Cortex of kidney (tissue), 1 donor: ENCODE measurements around the gene DPY19L2.
"Not testable (repeated sequence)": the region's sequence is repeated elsewhere in the genome, so short reads cannot be mapped to it uniquely, and the experiment has no call there.

Experiments used
- DNase-seq: peaks from one replicate; lab custom pipeline; 2025; lab: John Stamatoyannopoulos, UW

DPY19L2 gene

DNA sequence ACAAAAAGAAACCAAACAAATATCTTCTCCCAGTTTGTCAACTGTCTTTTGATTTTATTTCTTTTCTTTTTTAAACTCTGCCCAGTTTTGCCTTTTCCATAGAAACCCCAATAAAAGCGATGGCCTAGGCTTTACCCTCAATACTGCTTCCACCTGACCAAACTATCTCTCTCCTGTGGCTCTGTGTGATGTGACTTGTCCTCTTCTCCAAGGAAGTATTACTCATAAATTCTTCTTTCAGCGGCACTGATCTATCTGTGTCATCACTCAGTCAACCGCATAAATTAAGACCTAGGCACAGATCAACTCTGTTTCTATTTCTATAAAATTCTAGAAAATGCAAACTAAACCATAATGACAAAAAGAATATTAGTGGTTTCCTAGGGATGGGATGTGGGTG lies 9.8 kb downstream of the DPY19L2 start:
- not testable (repeated sequence) for DNase-seq

DNA sequence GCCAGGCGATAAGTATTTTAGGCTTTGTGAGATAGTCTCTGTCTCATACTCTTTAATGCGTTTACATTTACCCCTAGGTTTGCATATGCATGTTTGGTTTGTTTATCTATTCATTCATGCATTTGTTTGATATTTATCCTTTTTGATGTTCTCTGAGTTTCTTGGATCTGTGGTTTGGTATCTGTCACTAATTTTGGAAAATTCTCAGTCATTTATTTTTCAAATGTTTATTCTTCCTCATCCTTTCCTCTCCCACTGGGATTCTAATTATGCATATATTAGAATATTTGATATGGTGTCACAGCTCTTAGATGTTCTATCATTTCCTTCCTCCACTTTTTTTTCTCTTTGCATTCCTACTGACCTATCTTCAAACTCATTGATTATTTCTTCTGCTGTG lies 11.9 kb downstream of the DPY19L2 start:
- DNase-seq = not testable (repeated sequence)

DNA sequence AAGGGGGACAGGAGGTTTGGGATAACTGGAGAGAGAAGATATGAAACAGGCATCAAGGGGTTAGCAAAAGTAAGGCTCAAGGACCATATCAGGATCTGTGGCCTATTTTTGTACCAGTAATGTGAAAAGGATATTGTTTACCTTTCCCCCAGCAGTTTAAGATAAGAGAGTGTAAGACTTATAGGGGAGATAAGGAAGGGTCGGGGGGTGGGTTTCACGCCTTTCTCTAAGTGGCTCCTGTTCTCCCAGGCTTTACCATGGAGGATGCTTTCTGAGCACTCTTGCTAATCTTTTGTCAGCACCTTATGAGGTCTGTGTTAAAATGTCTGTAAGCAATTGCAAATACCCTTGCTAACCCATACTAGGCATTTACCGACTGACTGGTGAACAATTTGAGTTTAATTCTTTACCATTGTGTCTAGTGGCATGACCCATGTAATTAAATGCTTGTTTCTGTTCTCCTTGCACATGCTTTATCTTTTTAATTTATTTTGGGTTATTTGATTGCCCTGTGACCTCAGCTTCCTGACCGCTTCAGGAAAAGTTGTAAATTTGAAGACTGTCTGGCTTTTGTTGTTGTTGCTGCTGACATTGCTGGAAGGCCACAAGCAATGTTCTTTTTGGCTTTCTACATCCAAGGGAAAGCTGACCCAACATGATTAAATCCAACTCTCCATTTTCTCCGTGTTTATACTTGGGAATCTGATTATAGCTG lies 12.6 kb downstream of the DPY19L2 start:
- not testable (repeated sequence) for DNase-seq

DNA sequence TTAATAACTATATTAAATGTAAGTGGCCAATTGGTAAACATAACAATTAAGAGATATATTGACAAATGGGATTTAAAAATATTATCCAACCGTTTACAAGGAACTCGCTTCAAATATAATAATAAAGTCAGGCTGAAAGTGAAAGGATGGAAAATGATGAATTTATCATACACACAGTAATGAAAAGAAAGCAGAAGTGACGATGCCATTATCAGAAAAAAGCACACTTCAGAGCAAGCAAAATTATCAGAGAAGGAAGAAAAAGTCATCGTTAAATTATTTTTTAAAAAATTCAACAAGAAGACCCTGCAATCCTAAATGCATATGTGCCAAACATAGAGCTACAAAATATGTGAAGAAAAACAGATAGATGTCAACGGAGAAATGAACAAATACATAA lies 13.8 kb downstream of the DPY19L2 start:
- not testable (repeated sequence) for DNase-seq

GRCh38 chr12:63649517-63649916 lies 18.8 kb downstream of the DPY19L2 start:
- DNase-seq = not testable (repeated sequence)

DNA sequence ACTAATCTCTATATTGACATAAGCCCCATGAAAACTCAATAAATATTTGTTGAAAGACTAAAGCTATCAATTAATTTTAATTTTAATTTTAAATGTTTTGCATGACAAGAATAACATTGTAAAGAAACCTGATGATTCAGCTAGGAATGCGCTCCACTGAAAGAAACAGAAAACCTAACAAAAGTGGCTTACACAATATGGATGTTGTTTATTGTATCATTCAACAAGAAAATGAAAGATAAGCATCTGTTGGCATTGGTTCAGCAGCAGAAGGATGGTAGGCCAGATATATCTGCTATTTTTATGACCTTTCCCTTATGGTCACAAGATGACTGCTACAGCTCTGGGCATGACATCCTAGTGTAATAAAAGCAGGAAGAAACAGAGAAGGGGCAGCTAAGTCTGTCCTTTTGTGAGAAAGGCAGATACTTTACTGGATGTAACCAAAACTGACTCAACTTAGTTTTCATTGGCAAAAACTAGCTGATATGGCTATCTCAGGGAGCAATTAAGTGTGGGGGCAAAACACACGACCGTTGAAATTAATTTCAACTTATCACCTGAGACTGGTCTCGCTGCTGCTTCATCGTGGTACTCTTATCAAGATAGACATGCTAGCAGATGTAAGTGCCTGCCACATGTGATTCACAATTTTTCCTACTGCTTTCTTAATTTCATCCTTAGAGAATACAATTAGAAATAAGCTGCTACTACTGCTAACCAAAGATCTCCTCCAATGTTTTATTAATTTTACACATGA lies 24.7 kb downstream of the DPY19L2 start:
- DNase-seq = not testable (repeated sequence)

- DNase-seq = not testable (repeated sequence)
These were observed 44.0 kb downstream of the DPY19L2 start for GRCh38 chr12:63624258-63624657.

GRCh38 chr12:63615544-63615943 lies 52.7 kb downstream of the DPY19L2 start:
- DNase-seq = not testable (repeated sequence)

GRCh38 chr12:63611285-63611684 lies 57.0 kb downstream of the DPY19L2 start:
- DNase-seq = not testable (repeated sequence)

DNA sequence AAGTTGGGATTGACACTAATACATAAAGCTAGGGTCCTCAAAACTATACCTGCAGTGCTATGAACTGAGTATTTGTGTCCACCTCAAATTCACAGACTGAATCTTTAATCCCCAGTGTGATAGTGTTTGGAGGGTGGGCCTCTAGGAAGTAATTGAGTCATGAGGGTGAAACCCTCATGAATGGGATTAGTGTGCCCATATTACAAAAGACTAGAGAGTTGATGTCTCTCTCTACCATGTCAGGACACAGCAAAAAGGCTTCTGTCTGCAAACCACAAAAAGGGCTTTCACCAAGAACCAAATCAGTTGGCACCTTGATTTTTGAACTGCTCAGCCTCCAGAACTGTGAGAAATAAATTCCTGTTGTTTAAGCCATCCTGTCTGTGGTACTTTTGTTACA lies 59.0 kb downstream of the DPY19L2 start:
- not testable (repeated sequence) for DNase-seq

DNA sequence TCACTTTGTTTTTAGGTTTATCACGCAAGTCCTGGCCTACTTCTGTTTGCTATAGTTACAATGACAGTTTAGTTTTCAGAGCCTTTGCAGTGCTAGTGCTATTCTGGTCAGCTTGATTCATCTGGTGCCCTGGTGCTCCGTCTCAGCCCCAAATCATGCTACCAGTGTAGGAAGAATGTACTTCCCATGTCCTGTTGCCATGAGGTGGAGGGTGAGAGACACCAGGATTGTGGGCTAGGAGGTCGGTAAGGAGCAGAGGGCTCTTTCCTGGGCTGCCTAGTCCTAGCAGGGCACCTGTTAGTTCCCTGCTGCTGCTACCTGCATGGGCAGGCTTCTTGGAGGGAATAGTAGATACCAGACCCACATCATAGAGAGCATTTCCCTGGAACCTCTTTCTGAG lies 63.3 kb downstream of the DPY19L2 start:
- DNase-seq = not testable (repeated sequence)

DNA sequence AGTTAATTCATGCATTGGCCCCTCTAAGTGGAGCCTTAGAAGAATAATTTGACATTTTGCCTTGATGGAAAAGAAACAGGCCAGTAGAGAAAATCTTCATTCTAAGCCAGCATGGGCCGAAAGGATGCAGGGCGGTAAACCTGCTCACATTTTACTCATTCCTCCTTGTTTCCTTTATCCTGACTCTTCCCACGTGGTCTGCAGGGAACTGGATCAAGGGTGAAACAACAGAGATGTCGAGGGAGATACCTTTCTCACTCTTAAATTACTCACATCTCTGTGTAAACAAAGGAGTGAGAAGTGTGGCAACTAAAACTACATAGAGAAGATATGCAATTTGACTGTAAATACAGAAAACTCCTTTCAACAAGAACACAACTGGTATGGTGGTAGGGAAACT lies 73.5 kb downstream of the DPY19L2 start:
- not testable (repeated sequence) for DNase-seq

GRCh38 chr12:63584426-63584825 lies 83.9 kb downstream of the DPY19L2 start:
- not testable (repeated sequence) for DNase-seq

GRCh38 chr12:63583289-63583688 lies 85.0 kb downstream of the DPY19L2 start:
- not testable (repeated sequence) for DNase-seq

DNA sequence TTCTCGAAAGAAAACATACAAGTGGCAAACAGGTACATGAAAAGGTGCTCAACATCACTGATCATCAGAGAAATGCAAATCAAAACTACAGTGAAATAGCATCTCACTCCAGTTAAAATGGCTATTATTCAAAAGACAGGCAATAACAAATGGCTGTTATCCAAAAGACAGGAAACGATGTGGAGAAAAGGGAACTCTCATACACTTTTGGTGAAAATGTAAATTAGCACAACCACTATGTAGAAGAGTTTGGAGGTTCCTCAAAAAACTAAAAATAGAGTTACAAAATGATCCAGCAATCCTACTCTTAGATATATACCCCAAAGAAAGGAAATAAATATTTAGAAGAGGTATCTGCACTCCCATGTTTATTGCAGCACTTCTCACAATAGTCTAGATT lies 90.7 kb downstream of the DPY19L2 start:
- DNase-seq = not testable (repeated sequence)

DNA sequence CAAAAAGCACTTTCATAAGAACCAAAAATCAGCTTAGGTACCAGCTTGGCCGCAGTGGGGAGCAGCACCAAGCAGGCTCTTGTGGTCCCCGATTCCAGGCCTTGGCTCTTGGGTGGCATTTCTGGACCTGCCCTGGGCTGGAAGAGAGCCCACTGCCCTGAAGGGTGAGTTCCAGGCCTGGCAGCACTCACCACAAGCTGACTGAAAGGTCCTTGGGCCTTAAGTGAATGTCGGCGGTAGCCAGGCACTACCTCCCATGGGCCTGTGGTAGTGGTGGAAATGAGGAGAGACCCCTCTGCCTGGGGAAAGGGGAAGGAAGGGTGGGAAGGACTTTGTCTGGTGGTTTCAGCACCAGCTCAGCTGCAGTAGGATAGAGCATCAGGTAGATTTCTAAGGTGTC lies 96.3 kb downstream of the DPY19L2 start:
- not testable (repeated sequence) for DNase-seq

- DNase-seq = not testable (repeated sequence)
These were observed 109.8 kb downstream of the DPY19L2 start for GRCh38 chr12:63558445-63558844.

DNA sequence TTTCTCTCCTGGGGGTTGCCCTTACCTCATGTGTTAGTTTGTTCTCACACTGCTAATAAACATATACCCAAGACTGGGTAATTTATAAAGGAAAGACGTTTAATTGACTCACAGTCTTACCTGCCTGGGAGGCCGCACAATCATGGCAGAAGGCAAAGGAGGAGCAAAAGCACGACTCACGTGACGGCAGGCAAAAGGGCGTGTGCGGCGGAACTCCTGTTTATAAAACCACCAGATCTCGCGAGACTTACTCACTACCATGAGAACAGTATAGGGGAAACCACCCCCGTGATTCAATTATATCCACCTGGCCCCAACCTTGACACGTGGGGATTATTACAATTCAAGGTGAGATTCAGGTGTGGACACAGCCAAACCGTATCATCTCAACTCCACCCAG lies 116.9 kb downstream of the DPY19L2 start:
- DNase-seq = not testable (repeated sequence)

- not testable (repeated sequence) for DNase-seq
These were observed 119.3 kb downstream of the DPY19L2 start for GRCh38 chr12:63549034-63549433.

DNA sequence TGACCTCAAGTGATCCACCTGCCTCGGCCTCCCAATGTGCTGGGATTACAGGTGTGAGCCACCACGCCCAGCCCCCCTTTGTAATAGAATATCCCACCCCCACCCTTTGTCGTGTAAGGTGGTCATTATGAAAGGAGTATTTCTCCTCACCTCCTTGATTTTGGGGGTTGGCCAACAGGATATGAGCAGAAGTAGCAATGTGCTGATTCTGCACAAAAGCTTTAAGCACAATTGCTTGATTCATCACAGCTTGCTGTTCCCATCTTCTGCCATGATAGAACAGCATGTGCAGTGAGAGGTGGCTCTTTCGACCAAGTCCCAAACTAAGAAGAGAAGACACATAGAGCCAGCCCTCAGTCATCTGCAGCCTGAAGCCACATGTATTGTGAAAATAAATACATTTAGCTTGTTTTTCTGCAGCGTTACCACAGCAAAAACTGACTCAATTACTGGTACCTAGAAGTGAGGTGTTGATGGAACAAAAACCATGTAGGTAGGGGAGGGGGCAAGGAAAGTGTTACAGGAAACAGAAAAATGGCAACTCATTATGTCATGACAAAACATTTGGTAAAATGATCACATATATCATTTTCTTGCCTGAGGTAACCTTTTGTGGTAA lies 122.9 kb downstream of the DPY19L2 start:
- DNase-seq = not testable (repeated sequence)

- not testable (repeated sequence) for DNase-seq
These were observed 129.6 kb downstream of the DPY19L2 start for GRCh38 chr12:63538656-63539055.

DNA sequence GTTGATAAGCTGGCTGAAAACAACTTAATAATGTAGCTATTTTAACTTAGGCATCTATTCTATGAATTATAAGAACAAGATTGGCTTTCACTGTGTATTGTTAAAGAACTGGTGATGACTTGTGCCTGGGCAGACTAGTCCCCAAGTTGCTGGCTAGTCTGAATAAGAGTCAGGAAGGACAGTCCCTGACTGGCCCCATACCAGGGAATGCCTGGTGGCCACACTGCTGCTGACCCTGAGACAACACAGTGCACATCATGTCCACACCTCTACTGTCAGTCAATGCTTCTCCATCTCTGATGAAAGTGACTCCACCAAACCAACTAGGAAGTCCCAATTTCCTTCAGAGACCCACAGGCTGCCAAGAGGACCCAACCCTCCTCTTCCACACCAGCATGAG lies 130.5 kb downstream of the DPY19L2 start:
- not testable (repeated sequence) for DNase-seq

- not testable (repeated sequence) for DNase-seq
These were observed 138.7 kb downstream of the DPY19L2 start for GRCh38 chr12:63529641-63530040.
